Adipocyte (in vitro differentiated cells): ENCODE measurements around the gene IL9.

ENCODE experiments used
- DNase-seq: peaks from one replicate; pipeline ENCODE4 v3.0.0-alpha.2; 2015; ENCODE audit warnings: low read depth
- H3K27me3 ChIP-seq: replicated peaks from 2 replicates; pipeline ENCODE4 v1.7.0; 2013; ENCODE audit warnings: mild to moderate bottlenecking, low read length, moderate library complexity; ENCODE audit not compliant: control insufficient read depth, insufficient read depth
- H3K36me3 ChIP-seq: 2 replicates; pipeline ENCODE4 v1.7.0; 2013; ENCODE audit warnings: low read length, mild to moderate bottlenecking, moderate library complexity; ENCODE audit not compliant: control insufficient read depth, insufficient read depth, severe bottlenecking
- H3K4me1 ChIP-seq: 2 replicates; pipeline ENCODE4 v1.7.0; 2013; ENCODE audit warnings: mild to moderate bottlenecking, low read length, moderate library complexity; ENCODE audit not compliant: control insufficient read depth, insufficient read depth
- H3K4me3 ChIP-seq: 2 replicates; pipeline ENCODE4 v1.7.0; 2013; ENCODE audit warnings: mild to moderate bottlenecking, low read length, moderate library complexity
- H3K9ac ChIP-seq: 2 replicates; pipeline ENCODE4 v1.7.0; 2013; ENCODE audit warnings: mild to moderate bottlenecking, low read length, moderate library complexity
- H3K9me3 ChIP-seq: 2 replicates; pipeline ENCODE4 v1.7.0; 2013; ENCODE audit warnings: mild to moderate bottlenecking, low read length, moderate library complexity; ENCODE audit not compliant: control insufficient read depth

Gene IL9

GRCh38 chr5:135850671-135851070 is 45.0 kb downstream of the IL9 start:
- H3K4me3 ChIP-seq: no peak overlapping the region
- peaks cover 28% of the 10 kb centered on the region for H3K27me3 ChIP-seq
- peaks cover 16% of the 10 kb centered on the region for H3K9me3 ChIP-seq
- no peak for DNase-seq
- H3K36me3 ChIP-seq: no peaks in the 10 kb centered on the region
- no peaks in the 10 kb centered on the region for H3K4me1 ChIP-seq
- H3K9ac ChIP-seq: no peak overlapping the region

DNA sequence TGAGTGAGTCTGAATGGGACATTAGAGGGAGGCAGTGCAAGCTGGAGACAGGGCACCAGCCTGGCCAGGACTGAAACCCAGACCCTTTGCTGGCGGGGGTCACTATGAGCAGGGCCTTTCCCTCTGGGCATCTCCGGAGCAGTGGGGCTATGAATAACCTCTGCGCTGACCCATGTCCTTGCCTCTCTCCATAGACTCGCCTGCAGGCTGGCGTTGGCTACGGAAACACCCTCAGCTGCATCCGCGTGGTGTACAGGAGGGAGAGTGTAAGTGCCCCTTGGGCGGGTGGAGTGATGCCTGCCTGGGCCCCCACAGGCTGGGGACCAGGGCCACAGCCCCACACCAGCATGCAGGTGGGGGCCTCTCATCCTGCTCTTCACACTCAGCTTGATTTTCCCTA is 45.4 kb downstream of the IL9 start:
- Histone ChIP-seq H3K4me1 (no peaks in the 10 kb centered on the region), H3K9me3 (peaks cover 13% of the 10 kb centered on the region), H3K9ac (no peak overlapping the region), H3K27me3 (peaks cover 26% of the 10 kb centered on the region), H3K36me3 (no peaks in the 10 kb centered on the region), H3K4me3 (no peak overlapping the region)
- DNase-seq: no peak

- H3K4me1 ChIP-seq: no peaks in the 10 kb centered on the region
- H3K27me3 ChIP-seq: peaks cover 33% of the 10 kb centered on the region
- no peak for DNase-seq
- H3K36me3 ChIP-seq: no peaks in the 10 kb centered on the region
- no peak overlapping the region for H3K9ac ChIP-seq
- H3K9me3 ChIP-seq: no peaks in the 10 kb centered on the region
- no peak overlapping the region for H3K4me3 ChIP-seq
Measured at GRCh38 chr5:135847976-135848375, 47.7 kb downstream of the IL9 start.

GRCh38 chr5:135846311-135846710 is 49.3 kb downstream of the IL9 start:
- Histone ChIP-seq H3K9me3 (no peaks in the 10 kb centered on the region), H3K4me1 (no peaks in the 10 kb centered on the region), H3K9ac (no peak overlapping the region), H3K4me3 (no peak overlapping the region), H3K36me3 (no peaks in the 10 kb centered on the region), H3K27me3 (peaks cover 45% of the 10 kb centered on the region)
- no peak for DNase-seq

DNA sequence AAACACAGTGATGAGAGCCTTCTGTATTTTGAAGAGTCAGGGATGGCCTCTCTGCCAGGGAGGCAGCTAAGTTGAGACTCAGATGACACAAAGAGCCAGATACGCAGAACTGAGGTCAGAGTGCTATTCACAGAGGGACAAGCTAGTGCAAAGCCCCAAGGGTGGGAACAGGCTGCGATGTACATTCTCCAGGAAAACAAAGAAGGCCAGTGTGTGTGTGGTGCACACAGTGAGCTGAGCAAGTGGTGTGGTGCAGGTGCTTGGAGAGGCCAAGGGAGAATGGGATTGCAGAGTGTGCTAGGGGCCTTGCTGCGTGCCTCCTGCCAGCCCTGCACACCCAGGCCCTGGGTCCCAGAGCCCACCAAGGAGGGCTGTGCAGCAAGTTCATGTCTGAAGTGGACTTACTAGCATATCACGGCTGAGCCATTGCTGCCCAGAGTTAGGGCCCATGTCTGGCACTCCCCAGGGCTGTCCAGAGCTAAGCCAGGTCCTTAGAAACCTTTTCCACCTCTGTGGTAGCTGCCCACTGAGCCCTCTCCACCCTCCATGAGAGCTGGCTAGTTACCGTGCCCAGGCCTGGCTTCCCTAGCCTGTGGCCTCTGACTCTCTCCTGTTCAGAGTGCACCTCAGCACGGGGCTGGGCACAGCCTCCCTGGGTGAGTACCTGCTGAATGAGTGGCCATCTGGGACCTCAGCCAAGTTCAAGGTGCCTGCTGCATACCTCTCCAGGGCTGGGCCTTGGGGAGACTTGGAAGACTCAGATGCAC is 51.9 kb downstream of the IL9 start:
- Histone ChIP-seq H3K9me3 (no peaks in the 10 kb centered on the region), H3K27me3 (peaks cover 61% of the 10 kb centered on the region), H3K4me1 (no peaks in the 10 kb centered on the region), H3K9ac (no peak overlapping the region), H3K36me3 (no peaks in the 10 kb centered on the region), H3K4me3 (no peak overlapping the region)
- no peak for DNase-seq

DNA sequence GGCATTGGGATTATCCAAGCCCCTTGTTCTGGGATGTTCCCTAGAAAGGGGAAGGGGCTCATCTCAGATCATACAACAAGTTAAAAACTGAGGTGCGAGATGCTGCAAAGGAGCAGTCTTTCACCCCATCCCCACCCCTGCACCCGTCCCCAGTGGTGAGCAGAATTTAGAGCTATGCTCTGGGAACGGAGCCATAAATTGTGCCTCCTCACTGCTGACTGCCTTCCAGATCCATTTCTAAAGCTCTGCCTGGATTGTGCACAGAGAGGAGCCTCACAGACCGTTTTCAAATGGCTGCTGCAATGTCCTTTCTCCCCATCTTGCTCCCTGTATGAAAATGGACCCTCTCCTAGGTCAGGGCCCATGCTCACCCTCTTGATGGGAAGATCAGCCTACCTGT is 52.9 kb downstream of the IL9 start:
- H3K36me3 ChIP-seq: no peaks in the 10 kb centered on the region
- H3K9ac ChIP-seq: no peak overlapping the region
- no peak for DNase-seq
- H3K9me3 ChIP-seq: peaks cover 4% of the 10 kb centered on the region
- H3K27me3 ChIP-seq: peaks cover 57% of the 10 kb centered on the region
- H3K4me3 ChIP-seq: no peak overlapping the region
- H3K4me1 ChIP-seq: no peaks in the 10 kb centered on the region
